Ovary (tissue), 9 donors: ENCODE measurements around the gene TP53. TPM values are rescaled to one million over a fixed set of nuclear protein-coding genes. Genes with fewer than 3 reads are reported as not detected.

Experiments
- DNase-seq, 5 donors: peaks; one replicate each; pipeline ENCODE4 v3.0.0-alpha.2; 2019 to 2020
- H3K27ac ChIP-seq, 2 donors: fragments of 200-600 bp; one replicate each; pipeline versions ENCODE4 v1.5.1 to v1.8.0; 2019 to 2022
- H3K27me3 ChIP-seq: fragments of 200-600 bp; one replicate; pipeline ENCODE4 v1.8.0; 2022
- H3K36me3 ChIP-seq: fragments of 200-600 bp; sonication (generic); one replicate; pipeline ENCODE4 v1.5.1; 2019
- H3K4me1 ChIP-seq: one replicate; pipeline ENCODE4 v1.8.1; 2013; ENCODE audit warnings: mild to moderate bottlenecking, moderate library complexity; ENCODE audit not compliant: insufficient read depth
- H3K4me3 ChIP-seq: fragments of 200-600 bp; sonication (generic); one replicate; pipeline ENCODE4 v1.5.1; 2017
- H3K9me3 ChIP-seq, 2 donors: fragments of 200-600 bp in 1 of 2; sonication (generic) in 1 of 2; one replicate each; pipeline versions ENCODE4 v1.5.1 to v1.8.1; 2013 to 2019; ENCODE audit warnings: mild to moderate bottlenecking in 1 of 2, moderate library complexity in 1 of 2
- EP300 ChIP-seq: sonication (generic); formaldehyde crosslinking; IDR thresholded peaks from one replicate; pipeline ENCODE4 v1.6.1; 2017; ENCODE audit warnings: antibody characterized with exemption
- POLR2A ChIP-seq: fragments of 450-650 bp; IDR thresholded peaks from one replicate; pipeline ENCODE4 v1.6.1; 2017; ENCODE audit warnings: antibody characterized with exemption, mild to moderate bottlenecking, moderate library complexity
- WGBS, 3 donors: extraction: QIAGEN DNeasy Blood & Tissue Kit in 1 of 3; methylation state at CpG; one replicate each; pipeline versions ENCODE4 v1.1.5 to v1.1.7; 2013 to 2017; 5-methylcytosine and 5-hydroxymethylcytosine counted together
- intact Hi-C, 4 donors: fragments of 100-400 bp; cut with DNase I; formaldehyde crosslinking; loops; one replicate each; pipeline versions ENCODE4 v1.11.0 to v1.15.1; 2022 to 2023
- polyA plus RNA-seq, 2 donors: library from polyadenylated mRNA; stranded (reverse); fragments of 200-250 nt in 1 of 2; fragments of 350-450 nt in 1 of 2; fragmentation: Illumina TruSeq in 1 of 2; extraction: RNeasy Lipid Tissue Mini Kit (QIAGEN cat#74804) in 1 of 2; gene quantifications; one replicate each; pipeline ENCODE4 v1.2.3, GENCODE V29; 2013 to 2014
- total RNA-seq, 7 donors: library from RNA; depleted of rRNA in 2 of 7; stranded (reverse); fragments of >200 nt in 2 of 7; fragmentation: NEBNext Ultra II Directional in 3 of 7; extraction: Animal tissue kit (Norgen Biotek cat#: 25700) in 3 of 7; gene quantifications; one replicate each; pipeline versions ENCODE4 v1.1.0 to v1.2.4, GENCODE V29; 2016 to 2023
- TF ChIP-seq, protein P1 (sequence below), 3 donors: fragments of 450-650 bp in 2 of 3; fragments of 200-600 bp in 1 of 3; IDR thresholded peaks; one replicate each; pipeline versions ENCODE4 v1.5.1 to v1.8.0; 2016 to 2022; ENCODE audit warnings: antibody characterized with exemption in 3 of 3, mild to moderate bottlenecking in 1 of 3
- donor health status: DM: no; HTN: no; CAD: no; lungs with moderate emphysema.
- donor health status: DM: no; HTN: no; CAD: no.
- donor health status: Bipolar disorder and iron deficiency.
- donor health status: DM: yes; HTN: yes; CAD: no.
- donor health status: DM: no; HTN: no; CAD: no.
- donor health status: DM: yes; HTN: yes; CAD: no.

Gene TP53
- total and polyA plus RNA-seq, 9 donors: 16.3 to 124 (median 72.6) TPM

DNA sequence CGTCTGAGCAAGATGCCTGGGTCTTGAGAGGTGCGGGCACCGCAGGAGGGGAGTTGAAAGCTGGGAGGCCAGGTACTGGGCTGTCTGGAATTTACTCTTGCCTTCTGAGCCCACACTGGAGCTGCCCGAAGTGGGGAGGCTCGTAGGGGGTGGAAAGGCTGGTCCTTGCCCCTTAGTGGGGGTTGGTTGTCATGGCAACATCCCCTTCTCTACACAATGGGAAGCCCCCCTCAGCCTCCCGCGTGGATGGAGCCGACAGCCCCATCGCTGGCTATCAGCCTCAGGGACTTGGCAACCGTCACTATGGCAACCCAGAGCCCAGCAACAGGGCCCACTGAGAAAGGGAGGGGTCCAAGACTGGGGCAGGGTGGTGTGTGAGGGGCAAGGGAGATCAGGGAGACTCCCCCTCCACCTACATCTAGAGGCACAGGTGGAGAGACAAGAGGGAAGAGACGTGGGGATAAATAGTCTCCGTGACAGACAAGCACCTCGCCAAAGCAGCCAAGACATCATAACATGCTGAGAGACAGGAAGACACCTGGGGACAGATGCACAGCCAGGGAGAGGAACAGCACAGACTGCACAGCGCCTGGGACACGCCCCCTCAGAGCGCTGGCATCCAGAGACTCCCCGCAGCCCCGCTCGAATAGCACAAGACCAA lies 25.0 kb upstream of the TP53 start:
- intact Hi-C loops: no loop called here
- no peaks in the 10 kb centered on the region for H3K27me3 ChIP-seq
- WGBS, 3 donors: 6 to 10% (median 8%) methylated on average over 19 of the region's 19 CpGs

DNA sequence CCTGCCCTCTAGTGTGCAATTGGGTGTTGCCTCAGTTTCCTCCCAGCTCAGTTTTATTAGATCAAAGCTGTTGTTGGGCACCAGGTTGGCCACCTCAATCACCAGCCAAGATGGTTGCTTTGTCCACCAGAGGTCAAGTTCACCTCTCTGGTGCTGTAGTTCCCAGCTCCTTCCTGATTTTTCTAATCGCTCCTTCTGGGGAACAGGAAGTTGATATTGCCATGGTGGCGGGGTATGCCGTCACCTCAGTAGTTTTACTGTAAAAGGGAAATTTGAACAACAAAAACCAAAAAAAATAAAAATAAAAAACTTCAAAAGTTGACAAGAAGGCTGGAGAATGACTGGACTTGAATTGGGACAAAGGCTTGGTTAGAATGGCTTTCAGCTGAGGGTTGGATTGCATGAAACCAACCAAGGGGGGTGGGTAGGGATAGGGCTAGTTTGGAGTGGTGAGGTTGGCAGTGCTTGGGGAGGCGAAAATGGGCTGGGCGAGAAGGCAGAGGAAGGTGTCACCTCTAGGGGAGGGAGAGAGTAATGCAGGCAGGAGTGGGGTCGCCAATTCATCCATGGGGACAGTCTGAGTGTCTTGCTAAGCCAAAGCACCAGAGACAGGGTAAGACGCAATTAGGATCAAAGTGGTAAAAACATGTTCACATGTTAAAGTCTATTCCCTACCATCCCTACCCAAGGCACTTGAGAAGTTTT lies 23.9 kb upstream of the TP53 start:
- Histone ChIP-seq H3K27me3 (no peaks in the 10 kb centered on the region), H3K36me3 (no peaks in the 10 kb centered on the region), H3K4me1 (no peaks in the 10 kb centered on the region), H3K9me3 (no peaks in the 10 kb centered on the region), H3K4me3 (no peak overlapping the region), H3K27ac (no peak overlapping the region)
- DNase-seq: no peak
- intact Hi-C loops: no loop called here
- TF ChIP-seq, protein P1, sequence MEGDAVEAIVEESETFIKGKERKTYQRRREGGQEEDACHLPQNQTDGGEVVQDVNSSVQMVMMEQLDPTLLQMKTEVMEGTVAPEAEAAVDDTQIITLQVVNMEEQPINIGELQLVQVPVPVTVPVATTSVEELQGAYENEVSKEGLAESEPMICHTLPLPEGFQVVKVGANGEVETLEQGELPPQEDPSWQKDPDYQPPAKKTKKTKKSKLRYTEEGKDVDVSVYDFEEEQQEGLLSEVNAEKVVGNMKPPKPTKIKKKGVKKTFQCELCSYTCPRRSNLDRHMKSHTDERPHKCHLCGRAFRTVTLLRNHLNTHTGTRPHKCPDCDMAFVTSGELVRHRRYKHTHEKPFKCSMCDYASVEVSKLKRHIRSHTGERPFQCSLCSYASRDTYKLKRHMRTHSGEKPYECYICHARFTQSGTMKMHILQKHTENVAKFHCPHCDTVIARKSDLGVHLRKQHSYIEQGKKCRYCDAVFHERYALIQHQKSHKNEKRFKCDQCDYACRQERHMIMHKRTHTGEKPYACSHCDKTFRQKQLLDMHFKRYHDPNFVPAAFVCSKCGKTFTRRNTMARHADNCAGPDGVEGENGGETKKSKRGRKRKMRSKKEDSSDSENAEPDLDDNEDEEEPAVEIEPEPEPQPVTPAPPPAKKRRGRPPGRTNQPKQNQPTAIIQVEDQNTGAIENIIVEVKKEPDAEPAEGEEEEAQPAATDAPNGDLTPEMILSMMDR (IDR thresholded peaks at IDR 0.05): no peak
- TF ChIP-seq POLR2A (no peak), EP300 (no peak)
- 76 to 86% (median 82%) methylated on average over 7 of the region's 7 CpGs for WGBS, 3 donors

More for the DNA sequence above, 25.0 kb upstream of the TP53 start:
- H3K4me3 ChIP-seq: no peak overlapping the region
- TF ChIP-seq, protein P1 (IDR thresholded peaks at IDR 0.05): no peak
- TF ChIP-seq EP300: no peak
- no peak for TF ChIP-seq POLR2A
- H3K27ac ChIP-seq: no peak overlapping the region
- H3K36me3 ChIP-seq: no peaks in the 10 kb centered on the region
- DNase-seq: no peak
- H3K9me3 ChIP-seq: no peaks in the 10 kb centered on the region
- no peaks in the 10 kb centered on the region for H3K4me1 ChIP-seq

GRCh38 chr17:7710301-7710700 lies 23.0 kb upstream of the TP53 start:
- intact Hi-C loops: no loop called here
- Histone ChIP-seq H3K4me3 (no peak overlapping the region), H3K27ac (no peak overlapping the region), H3K27me3 (no peaks in the 10 kb centered on the region), H3K36me3 (no peaks in the 10 kb centered on the region), H3K9me3 (no peaks in the 10 kb centered on the region), H3K4me1 (peaks cover 4% of the 10 kb centered on the region)
- 81 to 90% (median 85%) methylated on average over 7 of the region's 7 CpGs for whole genome bisulfite sequencing, 3 donors
- no peak for DNase-seq
- TF ChIP-seq EP300 (no peak), POLR2A (no peak)
- TF ChIP-seq, protein P1 (IDR thresholded peaks at IDR 0.05): no peak

DNA sequence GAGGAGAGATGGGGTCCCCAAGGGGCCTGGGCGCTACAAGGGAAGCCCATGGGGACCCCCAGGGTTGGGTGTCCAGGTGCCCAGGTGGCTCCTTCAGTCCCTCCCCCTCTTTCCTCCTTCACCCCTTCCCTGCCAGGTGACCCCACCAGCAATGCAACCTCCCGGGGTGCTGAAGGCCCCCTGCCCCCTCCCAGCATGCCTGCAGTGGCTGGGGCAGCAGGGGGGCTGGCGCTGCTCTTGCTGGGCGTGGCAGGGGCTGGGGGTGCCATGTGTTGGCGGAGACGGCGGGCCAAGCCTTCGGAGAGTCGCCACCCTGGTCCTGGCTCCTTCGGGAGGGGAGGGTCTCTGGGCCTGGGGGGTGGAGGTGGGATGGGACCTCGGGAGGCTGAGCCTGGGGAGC lies 21.7 kb upstream of the TP53 start:
- Histone ChIP-seq H3K27ac (no peak overlapping the region), H3K4me1 (peaks cover 4% of the 10 kb centered on the region), H3K36me3 (no peaks in the 10 kb centered on the region), H3K9me3 (no peaks in the 10 kb centered on the region), H3K4me3 (no peak overlapping the region), H3K27me3 (no peaks in the 10 kb centered on the region)
- intact Hi-C loops: no loop called here
- WGBS, 3 donors: 84 to 88% (median 86%) methylated on average over 11 of the region's 11 CpGs
- no peak for TF ChIP-seq POLR2A
- TF ChIP-seq, protein P1 (IDR thresholded peaks at IDR 0.05): no peak
- no peak for TF ChIP-seq EP300
- no peak for DNase-seq
